ENCODE measurements around the gene OAS2.

OAS2 gene

GRCh38 chr12:112987561-112987960, 9.2 kb downstream of the OAS2 start:
- no peak for DNase-seq

GRCh38 chr12:112988224-112988623, 9.9 kb downstream of the OAS2 start:
- DNase-seq = peak; percentile 48

DNA sequence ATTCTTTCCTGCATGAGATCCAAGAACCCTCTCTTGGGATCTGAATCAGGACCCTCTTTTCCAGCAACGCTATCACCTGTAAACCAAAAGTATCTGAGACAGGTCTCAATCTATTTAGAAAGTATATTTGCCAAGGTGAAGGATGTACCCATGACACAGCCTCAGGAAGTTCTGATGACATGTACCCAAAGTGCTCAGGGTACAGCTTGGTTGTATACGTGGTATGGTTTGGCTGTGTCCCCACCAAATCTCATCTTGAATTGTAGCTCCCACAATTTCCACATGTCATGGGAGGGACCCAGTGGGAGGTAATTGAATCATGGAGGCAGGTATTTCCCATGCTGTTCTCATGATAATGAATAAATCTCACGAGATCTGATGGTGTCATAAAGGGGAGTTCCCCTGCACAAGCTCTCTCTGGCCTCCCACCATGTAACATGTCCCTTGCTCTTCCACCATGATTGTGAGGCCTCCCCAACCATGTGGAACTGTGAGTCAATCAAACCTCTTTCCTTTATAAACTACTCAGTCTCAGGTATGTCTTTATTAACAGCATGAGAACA, 10.6 kb downstream of the OAS2 start:
- peak; percentile 17 for DNase-seq

- no peak for DNase-seq
Measured at GRCh38 chr12:112989806-112990205, 11.5 kb downstream of the OAS2 start.

DNA sequence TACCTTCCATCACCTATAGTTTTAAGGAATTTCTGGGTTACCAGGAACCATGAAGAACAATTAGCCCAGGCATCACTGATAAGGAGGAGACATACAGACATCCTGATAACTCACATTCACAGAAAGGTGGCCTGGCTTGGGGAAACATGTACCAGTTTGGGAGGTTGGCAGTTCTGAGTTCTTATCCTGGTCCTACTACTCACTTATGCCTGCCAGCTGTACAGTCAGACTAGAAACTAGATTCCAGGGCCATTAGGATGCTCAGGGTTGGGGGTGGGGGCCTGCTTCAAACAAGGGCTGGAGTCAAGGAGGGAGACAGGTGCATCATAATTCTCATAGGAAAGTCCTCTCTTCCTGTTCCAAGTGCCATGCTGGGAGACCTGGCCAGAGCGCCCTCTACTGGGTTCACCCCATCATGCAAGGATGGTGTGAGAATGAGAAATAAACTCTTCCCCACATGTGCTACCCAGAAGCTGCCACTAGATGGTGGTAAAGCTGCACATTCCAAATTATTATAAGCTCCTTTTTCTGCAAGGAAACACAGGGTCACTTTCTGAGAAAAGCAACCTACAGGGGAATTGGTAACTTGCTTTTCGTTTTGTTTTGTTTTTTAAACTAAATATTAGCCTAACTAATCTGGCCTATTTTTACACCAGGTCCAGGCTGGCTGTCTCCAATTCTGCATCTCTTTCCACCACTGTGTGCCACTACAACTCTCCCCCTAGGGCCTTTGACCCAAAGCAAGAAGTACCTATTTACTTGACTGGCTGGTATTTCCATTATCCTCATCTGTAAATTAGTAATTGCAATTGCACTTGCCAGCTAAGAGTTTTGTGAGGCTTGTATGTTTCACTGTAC, 14.5 kb downstream of the OAS2 start:
- DNase-seq = peak; percentile 67

- DNase-seq = no peak
Measured at GRCh38 chr12:112995008-112995407, 16.7 kb downstream of the OAS2 start.

- no peak for DNase-seq
Measured at GRCh38 chr12:112996501-112996900, 18.2 kb downstream of the OAS2 start.

GRCh38 chr12:112997506-112997905, 19.2 kb downstream of the OAS2 start:
- DNase-seq = no peak

GRCh38 chr12:112998987-112999767, 20.9 kb downstream of the OAS2 start:
- DNase-seq = no peak

- no peak for DNase-seq
Measured at GRCh38 chr12:113000433-113000832, 22.1 kb downstream of the OAS2 start.

DNA sequence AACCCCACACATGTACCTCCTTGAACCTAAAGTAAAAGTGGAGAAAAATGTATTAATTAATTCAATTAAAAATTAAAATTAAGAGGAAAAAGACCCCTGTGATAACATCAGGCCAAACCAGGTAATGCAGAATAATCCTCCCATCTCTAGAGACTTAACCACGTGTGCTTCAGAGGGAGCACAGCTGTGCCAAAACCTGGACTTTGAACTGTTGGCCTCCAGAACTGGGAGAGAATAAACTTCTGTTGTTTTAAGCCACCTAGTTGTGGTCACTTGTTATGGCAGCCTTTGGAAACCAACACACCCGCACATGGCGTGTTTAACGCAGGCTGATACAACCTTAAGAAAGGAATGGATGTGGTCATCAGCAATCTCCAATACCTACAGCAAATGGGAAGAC, 23.8 kb downstream of the OAS2 start:
- DNase-seq = no peak

DNA sequence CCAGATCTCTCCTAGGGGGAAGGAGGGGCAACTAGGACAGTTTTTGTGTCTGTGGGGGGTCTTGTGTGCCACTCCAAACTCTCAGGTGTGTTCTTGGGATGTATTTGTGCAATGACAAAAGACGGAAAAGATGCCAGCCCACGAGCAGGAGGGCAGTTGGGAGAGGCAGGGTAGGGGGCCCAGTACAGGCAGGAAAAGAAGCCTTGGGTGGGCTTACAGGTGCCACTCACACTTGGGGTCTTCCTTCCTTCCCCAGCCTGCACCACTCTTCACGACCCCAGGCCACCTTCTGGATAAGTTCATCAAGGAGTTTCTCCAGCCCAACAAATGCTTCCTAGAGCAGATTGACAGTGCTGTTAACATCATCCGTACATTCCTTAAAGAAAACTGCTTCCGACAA, 24.4 kb downstream of the OAS2 start:
- DNase-seq = no peak

DNA sequence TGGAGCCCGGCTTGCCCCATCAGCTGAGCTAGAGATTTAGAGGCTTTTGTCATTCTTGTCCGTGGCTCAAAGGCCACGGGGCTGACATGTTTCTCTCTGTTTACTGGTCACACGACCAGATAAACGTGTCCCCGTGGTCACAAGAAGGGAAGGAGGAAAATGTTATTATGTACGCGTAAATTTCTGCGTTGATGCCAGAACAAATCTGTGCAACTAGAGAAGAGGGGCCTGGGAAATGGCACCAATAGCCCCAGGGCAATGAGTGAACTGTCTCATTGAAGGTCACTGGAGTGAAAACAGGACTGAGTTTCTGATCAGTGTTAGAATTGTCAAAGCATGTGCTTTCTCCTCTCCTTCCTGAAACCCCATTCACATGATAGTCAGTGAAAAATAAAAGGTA, 25.3 kb downstream of the OAS2 start:
- no peak for DNase-seq

- DNase-seq = no peak
Measured at GRCh38 chr12:113005762-113006161, 27.4 kb downstream of the OAS2 start.

GRCh38 chr12:113006206-113006605, 27.9 kb downstream of the OAS2 start:
- DNase-seq = no peak

DNA sequence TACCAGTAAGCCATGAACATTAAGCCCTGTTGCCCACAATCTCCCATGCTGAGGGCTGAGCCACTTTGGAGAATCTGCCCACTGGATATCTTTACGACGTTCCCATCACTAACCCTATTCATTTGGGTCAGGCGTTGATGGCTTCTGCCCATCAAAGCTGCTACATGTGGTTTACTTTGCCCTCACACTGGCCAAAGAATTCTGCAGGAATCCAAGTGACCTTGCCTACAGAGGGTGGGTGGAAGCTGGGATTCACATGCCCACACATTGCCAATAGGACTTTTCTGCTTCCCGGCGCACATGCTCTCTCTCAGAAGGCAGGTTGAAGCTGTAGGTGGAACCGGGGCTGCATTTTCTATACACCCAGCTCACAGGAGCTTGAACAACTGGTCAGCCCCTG, 28.3 kb downstream of the OAS2 start:
- DNase-seq = no peak

DNA sequence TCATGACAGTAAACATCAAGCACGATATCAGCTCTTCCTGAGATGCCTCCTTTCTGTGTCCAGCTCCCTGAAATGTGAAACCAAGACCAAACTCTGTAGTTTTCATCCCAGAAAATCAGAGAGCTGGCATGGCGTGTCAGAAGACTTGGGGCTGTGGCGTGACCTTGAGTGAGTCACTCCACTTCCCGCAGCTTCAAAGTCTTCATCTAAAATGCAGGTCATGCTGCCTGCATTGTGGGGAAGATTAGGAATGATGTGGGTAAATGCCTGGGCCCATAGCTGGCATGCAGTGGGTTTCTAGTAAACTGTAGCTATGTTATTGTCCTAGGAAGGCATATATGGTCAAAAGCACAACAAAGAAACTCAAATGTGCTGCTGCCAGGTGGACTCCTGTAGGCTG, 28.8 kb downstream of the OAS2 start:
- no peak for DNase-seq

GRCh38 chr12:113010701-113011100, 32.4 kb downstream of the OAS2 start:
- DNase-seq = no peak

DNA sequence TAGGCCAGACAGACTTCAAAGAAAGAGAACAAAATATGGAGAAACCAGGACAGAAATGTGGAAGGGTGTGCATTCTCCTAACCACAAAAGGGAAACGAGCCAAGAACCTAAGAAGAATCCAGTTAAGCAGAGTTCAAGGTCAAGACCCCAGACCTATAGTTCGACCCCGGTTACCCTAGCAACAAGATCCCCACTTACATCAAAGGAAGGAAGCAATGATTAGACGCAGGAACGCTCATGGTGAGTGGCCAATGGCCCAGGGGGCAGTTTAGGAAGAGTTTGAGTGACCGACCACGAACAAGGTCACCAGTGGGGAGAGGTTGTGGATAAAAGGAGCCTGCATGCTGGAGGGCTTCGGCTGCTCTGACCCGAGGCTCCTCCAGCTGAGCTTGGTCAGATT, 36.2 kb downstream of the OAS2 start:
- no peak for DNase-seq

- no peak for DNase-seq
Measured at GRCh38 chr12:113016796-113017195, 38.5 kb downstream of the OAS2 start.

DNA sequence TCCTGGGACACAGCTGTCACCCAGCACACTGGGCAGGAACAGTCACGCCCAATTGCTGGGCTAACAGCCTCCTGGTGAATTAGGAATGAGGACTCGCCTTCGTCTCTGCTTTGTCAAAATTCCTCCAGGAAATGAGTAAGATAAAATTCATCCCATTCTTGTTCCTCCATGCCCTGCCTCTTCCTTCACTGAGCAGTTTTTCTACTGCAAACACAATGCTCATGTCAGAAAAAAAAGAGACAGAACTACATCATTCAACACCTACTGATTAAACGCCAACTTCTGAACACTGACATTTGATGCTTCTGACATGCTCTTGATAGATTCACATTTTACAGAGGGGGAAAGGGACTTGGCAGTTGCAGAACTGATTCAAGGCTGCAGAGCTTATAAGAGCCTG, 40.7 kb downstream of the OAS2 start:
- no peak for DNase-seq

- DNase-seq = no peak
Measured at GRCh38 chr12:113021500-113021899, 43.2 kb downstream of the OAS2 start.

DNA sequence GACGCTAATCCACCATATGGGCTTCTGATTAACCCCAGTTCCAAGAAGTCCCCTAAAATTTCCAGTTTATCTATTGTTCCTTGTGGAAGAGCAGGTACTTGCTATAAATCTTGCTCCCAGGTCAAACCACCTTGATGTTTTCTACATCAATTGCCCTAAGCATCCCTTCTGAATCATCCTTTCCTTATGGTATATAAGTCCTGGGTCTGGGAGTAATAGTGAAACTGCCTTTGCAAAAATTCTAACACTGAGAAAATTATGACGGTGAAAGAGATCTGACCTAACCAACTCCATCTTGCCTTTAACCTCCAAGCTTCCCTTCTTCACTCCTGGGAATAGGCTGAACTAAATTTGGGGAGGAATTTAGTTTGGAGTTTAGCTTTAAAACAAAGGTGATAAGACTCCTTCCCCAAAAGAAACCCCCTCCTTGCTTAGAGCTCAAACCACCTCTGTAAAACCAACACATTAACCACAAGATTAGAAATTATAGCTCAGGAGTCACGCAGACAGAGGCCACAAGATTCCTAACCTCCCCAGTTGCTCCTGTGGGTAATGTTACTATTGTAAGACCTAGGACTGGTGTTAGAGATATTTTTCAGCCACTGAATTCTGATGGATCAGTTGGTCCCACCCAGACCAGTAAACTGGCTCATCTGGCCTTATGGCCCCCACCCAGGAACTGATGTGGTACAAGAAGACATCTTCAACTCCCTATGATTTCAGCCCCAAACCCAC, 44.4 kb downstream of the OAS2 start:
- DNase-seq = no peak
